ENCODE measurements around the gene GPR87. TPM values are rescaled to one million over a fixed set of nuclear protein-coding genes. Genes with fewer than 3 reads are reported as not detected.

Gene GPR87
- total and polyA plus RNA-seq, 2 of the 4 experiments (the other 2 are of a cell fraction), result 0.26 to 0.36 TPM

- no peaks in the 10 kb centered on the region for H3K36me3 ChIP-seq (ENCODE audit: control insufficient read depth, insufficient read depth, low read length)
- peak overlapping the region; percentile 41; the same call in 1 of the 2 replicates for H3K4me2 ChIP-seq (ENCODE audit: low read depth, low read length)
- H4K5ac ChIP-seq (ENCODE audit: low read depth, low read length), result no peak overlapping the region
- H3K23ac ChIP-seq (ENCODE audit: low read depth, low read length), result no peak overlapping the region
- peak; percentile 30 for DNase-seq
- H3K27ac ChIP-seq (ENCODE audit: insufficient read depth, low read length), result no peak overlapping the region
- no peak overlapping the region for H3K4ac ChIP-seq (ENCODE audit: low read depth, low read length)
- no peak overlapping the region for H3K14ac ChIP-seq (replicated peaks; ENCODE audit: low read depth, low read length)
- CTCF ChIA-PET, result interaction anchor here (0.7 kb wide), 2 partner anchors 33 to 81 kb away, joined by 3 read pairs; no protein-coding TSS in a partner anchor
- H3K27me3 ChIP-seq (ENCODE audit: control insufficient read depth, insufficient read depth, low read length), result no peaks in the 10 kb centered on the region
- no peak overlapping the region for H2BK20ac ChIP-seq (ENCODE audit: low read depth, low read length)
- H3K9me3 ChIP-seq (ENCODE audit: control insufficient read depth, insufficient read depth, low read length), result no peaks in the 10 kb centered on the region
- WGBS, 2 experiments (ENCODE audit: extremely low coverage in 2 of 2, insufficient read length in 1 of 2), result no CpG with 5 or more reads among the region's 2 CpGs
- H3K56ac ChIP-seq (ENCODE audit: extremely low read depth, insufficient read depth, low read length), result no peak overlapping the region
- no peak overlapping the region for H2AK9ac ChIP-seq (replicated peaks; ENCODE audit: low read depth, low read length, poor library complexity)
- H4K8ac ChIP-seq (ENCODE audit: low read depth in 2 of 2, low read length in 2 of 2), result no peak overlapping the region
- ATAC-seq (ENCODE audit: low read depth), result peak; percentile 51
- no peak overlapping the region for H3K4me3 ChIP-seq (ENCODE audit: insufficient read depth, low read depth, low read length)
- no peaks in the 10 kb centered on the region for H4K20me1 ChIP-seq (ENCODE audit: insufficient read depth, low read length)
- in situ Hi-C loops (cut with MboI; ENCODE audit: low sequenced_read_pairs) (no loop called here), intact Hi-C loops (cut with micrococcal nuclease) (no loop called here), dilution Hi-C loops (cut with HindIII; ENCODE audit: low sequenced_read_pairs, unreplicated experiment) (no loop called here)
- no peaks in the 10 kb centered on the region for H3K79me1 ChIP-seq (ENCODE audit: low read depth in 1 of 2, low read length in 2 of 2)
- TF ChIP-seq CHD1 (IDR thresholded peaks at IDR 0.05; ENCODE audit: low read depth, low read length), result no peak
- TF ChIP-seq BHLHE40 (IDR thresholded peaks at IDR 0.05; ENCODE audit: low read depth, low read length), result no peak
- no peak for TF ChIP-seq SMC3 (IDR thresholded peaks at IDR 0.05; ENCODE audit: low read depth, low read length)
- TF ChIP-seq FOS (IDR thresholded peaks at IDR 0.05; ENCODE audit: low read depth, low read length), result no peak
- no peak for TF ChIP-seq CEBPB (IDR thresholded peaks at IDR 0.05; ENCODE audit: low read depth, low read length)
- no peak for TF ChIP-seq NFE2L2 (IDR thresholded peaks at IDR 0.05; ENCODE audit: low read depth, low read length)
- no peak for TF ChIP-seq RAD21 (IDR thresholded peaks at IDR 0.05; ENCODE audit: low read length)
- no peak for TF ChIP-seq CTCF (conservative IDR thresholded peaks at IDR 0.05; ENCODE audit: low read depth, low read length)
- H2BK15ac ChIP-seq (ENCODE audit: low read depth, low read length), result no peak overlapping the region
- no peak overlapping the region for H4K91ac ChIP-seq (ENCODE audit: insufficient read depth, low read depth, low read length)
- H3K9ac ChIP-seq (ENCODE audit: low read depth, low read length), result no peak overlapping the region
- BruUV-seq (replicated peaks), result no TSS peak
- H2AK5ac ChIP-seq (ENCODE audit: low read depth, low read length), result no peak overlapping the region
- H2BK120ac ChIP-seq (ENCODE audit: low read depth, low read length), result no peak overlapping the region
- no peaks in the 10 kb centered on the region for H3K9me1 ChIP-seq (ENCODE audit: insufficient read depth, low read length)
- H3K18ac ChIP-seq (ENCODE audit: low read depth, low read length), result no peak overlapping the region
- peaks cover 2% of the 10 kb centered on the region for H3K4me1 ChIP-seq (ENCODE audit: control insufficient read depth, insufficient read depth, low read length)
- no peak overlapping the region for H2AFZ ChIP-seq (replicated peaks; ENCODE audit: low read length, poor library complexity)
- POLR2A ChIA-PET (ENCODE audit: unreplicated experiment), result no interaction called here
- H2BK5ac ChIP-seq (ENCODE audit: low read depth, low read length, poor library complexity, severe bottlenecking), result no peak overlapping the region
Measured at GRCh38 chr3:151356794-151357462, 40.3 kb upstream of the GPR87 start.

Data from IMR-90 (cell line).